GM21576 (cell line): ENCODE results near the gene ST6GAL1.
"Not testable (repeated sequence)": the region's sequence is repeated elsewhere in the genome, so short reads cannot be mapped to it uniquely, and the experiment has no call there.

Source experiments
- ATAC-seq: cut with Tn5 transposase; IDR thresholded peaks from one replicate; pipeline ENCODE4 v1.9.1; 2021; ENCODE audit warnings: mild to moderate bottlenecking, moderate library complexity; ENCODE audit not compliant: unreplicated experiment

The ST6GAL1 gene

DNA sequence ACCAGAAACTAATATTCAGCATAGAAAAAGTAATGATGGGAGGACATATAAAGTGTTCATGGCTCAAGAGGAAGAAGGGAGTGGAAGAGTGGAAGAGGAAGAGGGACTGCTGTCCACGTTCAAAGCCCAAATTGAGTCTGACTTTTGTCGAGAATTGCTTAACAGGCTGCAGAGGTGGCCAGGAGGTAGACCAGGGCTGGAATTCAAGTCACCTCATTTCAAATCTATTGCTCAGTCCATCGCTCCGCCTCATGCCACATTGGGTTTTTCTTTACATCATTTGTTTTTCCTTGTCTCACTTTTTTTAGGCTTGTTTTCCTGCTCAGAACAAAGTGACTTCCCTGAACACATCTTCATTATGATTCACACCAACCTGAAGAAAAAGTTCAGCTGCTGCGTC is 112.0 kb downstream of the ST6GAL1 start:
- no peak for ATAC-seq

DNA sequence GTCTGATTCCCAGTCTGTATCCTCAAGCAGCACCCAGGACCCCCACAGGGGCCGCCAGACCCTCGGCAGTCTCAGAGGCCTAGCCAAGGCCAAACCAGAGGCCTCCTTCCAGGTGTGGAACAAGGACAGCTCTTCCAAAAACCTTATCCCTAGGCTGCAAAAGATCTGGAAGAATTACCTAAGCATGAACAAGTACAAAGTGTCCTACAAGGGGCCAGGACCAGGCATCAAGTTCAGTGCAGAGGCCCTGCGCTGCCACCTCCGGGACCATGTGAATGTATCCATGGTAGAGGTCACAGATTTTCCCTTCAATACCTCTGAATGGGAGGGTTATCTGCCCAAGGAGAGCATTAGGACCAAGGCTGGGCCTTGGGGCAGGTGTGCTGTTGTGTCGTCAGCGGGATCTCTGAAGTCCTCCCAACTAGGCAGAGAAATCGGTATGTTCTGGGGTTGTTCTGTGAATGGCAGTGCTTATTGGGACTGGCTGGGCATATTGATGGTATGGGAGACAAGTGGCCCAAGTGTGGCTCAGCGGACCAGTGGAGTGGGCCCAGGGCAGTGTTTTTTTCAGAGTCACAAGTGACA is 112.6 kb downstream of the ST6GAL1 start:
- ATAC-seq = no peak

DNA sequence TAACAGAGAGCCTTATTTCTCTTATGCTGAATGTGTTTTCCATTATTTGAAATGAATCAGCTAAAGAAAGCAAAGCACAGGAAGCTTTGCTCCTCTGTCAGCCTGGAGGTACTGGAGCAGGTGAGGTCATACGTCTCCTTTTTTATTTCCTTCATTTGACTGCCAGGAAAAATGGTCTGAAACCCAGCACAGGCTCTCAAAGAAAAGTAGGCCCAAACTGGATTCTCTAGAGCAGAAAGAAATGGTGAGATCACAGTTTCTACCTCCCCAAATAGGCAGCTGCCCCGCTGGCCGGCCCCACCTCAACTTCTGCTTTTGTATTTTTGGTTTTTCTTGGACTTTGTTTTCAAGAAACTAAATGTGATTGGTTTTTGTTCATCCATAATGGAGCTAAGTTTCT is 113.9 kb downstream of the ST6GAL1 start:
- ATAC-seq = peak; percentile 61

DNA sequence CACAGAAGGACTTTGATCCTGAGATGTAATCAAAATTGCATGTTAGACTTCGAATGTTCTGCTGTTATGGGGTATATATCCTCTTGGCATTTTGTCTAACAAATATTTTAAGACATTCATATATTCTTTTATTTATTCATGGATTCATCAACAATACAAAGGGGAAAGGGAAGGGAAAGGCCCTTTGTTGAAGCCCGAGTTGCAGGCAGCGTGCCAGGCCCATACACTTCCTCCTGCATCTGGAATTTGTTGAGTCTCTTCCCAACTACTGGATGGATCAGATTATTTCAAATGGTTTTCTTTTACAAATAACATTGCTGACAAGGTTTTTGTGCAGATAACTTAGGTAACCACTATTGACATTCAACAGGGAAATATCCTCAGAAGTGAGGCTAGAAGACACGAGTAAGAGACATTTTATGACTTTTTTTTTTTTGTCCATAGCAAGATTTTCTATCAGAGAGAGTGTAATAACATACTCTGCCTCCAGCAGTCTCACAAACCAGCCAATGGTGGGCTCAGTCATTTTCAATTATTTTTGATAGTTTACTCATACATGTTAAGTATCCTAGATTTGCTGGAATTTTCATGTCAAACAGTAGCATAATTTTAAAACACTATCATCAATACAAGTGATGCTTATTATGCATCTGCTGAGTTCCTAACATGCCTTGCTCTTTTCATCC is 114.7 kb downstream of the ST6GAL1 start:
- no peak for ATAC-seq

DNA sequence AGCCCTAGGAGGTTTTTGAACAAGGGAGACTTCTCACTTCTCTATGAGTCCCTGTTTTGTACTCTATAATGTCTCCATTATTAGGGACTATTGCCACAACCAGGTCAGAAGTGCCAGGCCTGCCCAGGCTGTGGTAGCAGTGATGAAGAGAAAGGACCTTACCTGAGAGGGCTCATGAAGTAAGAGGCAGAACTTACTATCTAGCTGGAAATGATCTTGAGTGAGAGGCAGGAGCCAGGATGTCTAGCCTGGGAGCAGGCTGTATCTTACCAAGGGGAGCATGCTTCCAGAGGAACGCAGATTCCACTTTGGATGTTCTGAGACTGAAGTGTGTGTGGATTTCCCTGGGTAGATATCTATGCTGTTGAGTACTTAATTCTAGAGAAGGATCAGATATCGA is 115.7 kb downstream of the ST6GAL1 start:
- ATAC-seq = no peak

DNA sequence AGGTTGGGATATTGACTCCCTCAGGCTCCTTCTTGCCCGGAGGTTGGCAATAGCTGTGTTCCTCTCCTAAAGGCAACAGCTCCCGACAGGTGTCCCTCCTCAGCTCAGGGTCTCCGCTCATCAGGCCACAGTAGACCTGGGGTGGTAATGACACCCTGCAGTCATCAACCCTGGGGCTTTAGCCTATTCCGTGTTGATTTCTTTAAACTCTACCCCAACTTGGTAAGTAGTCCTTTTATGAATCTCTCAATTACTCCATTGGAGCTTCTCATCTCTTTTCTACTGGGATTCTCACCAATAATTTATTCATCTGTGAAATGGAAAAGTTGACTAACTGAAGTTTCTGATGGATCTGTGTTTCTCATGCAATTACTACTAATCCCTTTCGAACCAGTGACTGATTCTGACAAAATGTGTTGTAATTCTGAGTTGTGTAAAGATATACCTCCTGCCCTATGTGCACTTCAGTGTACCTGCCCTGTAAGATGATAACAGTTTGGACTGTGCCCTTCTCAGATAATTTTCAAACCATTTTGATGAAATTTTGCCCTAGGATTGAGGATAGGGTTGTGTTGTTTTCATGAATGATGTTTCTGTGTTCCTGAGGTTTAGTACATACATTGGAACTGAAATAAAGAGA is 119.3 kb downstream of the ST6GAL1 start:
- no peak for ATAC-seq

DNA sequence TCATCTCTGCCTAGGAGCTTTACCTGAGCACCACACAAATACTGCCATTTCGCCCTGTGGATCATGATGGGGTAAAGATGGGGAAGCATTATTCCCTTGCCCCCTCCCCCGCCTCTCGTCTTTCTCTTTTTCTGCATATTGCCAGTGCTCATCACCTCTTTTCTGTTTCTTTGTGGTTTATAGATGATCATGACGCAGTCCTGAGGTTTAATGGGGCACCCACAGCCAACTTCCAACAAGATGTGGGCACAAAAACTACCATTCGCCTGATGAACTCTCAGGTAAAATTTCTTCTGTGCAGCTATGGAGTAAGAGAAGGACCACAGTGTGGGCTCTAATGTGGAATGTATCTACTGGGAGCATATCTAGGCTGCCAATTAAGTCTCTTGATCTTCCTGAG is 120.7 kb downstream of the ST6GAL1 start:
- ATAC-seq = no peak

DNA sequence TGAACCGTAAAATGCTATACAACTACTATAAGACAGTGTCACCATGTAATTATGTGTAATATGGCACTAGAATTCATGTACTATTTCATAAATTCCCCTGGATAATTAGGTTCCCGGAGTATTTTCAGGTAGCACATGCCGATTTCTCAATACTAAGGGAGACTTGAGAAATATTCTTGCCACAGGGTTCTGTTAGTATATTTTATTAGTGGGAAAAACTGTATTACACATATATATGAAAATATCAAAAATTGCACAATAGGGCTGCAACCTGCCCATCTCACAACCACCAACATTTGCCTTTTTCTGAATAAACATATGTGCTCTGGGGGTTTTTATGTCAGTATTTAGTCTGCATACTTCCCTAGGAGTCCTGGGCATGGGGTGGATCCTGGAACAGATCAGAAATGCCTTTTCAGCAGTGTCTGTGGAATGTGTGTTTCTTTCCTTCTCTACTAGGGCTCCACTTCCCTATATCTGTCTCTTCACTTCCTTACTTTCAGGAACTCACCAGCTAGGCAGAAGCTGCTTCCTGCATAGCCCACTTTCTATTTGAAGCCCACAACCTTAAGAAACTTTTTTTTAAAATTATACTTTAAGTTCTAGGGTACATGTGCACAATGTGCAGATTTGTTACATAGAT is 121.5 kb downstream of the ST6GAL1 start:
- ATAC-seq = no peak

DNA sequence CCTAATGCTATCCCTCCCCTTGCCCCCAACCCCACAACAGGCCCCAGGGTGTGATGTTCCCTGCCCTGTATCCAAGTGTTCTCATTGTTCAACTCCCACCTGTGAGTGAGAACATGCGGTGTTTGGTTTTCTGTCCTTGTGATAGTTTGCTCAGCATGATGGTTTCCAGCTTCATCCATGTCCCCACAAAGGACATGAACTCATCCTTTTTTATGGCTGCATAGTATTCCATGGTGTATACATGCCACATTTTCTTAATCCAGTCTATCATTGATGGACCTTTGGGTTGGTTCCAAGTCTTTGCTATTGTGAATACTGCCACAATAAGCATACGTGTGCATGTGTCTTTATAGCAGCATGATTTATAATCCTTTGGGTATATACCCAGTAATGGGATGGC is 122.1 kb downstream of the ST6GAL1 start:
- ATAC-seq = not testable (repeated sequence)

DNA sequence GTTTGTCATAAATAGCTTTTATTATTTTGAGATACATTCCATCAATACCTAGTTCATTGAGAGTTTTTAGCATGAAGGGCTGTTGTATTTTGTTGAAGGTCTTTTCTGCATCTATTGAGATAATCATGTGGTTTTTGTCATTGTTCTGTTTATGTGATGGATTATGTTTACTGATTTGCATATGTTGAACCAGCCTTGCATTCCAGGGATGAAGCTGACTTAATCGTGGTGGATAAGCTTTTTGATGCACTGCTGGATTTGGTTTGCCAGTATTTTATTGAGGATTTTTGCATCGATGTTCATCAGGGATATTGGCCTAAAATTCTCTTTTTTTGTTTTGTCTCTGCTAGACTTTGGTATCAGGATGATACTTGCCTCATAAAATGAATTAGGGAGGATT is 124.1 kb downstream of the ST6GAL1 start:
- not testable (repeated sequence) for ATAC-seq

DNA sequence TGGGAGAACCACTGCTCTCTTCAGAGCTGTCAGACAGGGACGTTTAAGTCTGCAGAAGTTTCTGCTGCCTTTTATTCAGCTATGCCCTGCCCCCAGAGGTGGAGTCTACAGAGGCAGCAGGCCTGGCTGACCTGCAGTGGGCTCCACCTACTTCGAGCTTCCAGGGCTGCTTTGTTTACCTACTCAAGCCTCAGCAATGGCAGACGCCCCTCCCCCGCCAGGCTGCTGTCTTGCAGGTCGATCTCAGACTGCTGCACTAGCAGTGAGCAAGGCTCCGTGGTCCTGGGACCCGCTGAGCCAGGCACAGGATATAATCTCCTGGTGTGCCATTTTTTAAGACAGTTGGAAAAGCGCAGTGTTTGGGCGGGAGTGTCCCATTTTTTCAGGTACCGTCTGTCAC is 127.5 kb downstream of the ST6GAL1 start:
- not testable (repeated sequence) for ATAC-seq

DNA sequence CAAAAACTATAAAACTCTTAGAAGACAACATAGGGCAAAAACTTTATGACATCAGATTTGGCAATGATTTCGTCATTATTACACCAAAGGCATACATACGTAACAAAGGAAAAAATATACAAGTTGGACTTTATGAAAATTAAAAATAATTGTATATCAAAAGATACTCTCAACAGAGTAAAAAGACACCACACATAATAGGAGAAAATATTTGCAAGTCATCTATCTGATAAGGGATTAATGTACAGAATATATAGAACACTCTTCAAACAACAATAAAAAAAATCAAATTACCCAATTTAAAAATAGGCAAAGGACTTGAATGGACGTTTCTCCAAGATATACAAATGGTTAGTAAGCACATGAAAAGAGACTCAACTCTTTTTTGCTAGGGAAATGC is 131.4 kb downstream of the ST6GAL1 start:
- no peak for ATAC-seq

DNA sequence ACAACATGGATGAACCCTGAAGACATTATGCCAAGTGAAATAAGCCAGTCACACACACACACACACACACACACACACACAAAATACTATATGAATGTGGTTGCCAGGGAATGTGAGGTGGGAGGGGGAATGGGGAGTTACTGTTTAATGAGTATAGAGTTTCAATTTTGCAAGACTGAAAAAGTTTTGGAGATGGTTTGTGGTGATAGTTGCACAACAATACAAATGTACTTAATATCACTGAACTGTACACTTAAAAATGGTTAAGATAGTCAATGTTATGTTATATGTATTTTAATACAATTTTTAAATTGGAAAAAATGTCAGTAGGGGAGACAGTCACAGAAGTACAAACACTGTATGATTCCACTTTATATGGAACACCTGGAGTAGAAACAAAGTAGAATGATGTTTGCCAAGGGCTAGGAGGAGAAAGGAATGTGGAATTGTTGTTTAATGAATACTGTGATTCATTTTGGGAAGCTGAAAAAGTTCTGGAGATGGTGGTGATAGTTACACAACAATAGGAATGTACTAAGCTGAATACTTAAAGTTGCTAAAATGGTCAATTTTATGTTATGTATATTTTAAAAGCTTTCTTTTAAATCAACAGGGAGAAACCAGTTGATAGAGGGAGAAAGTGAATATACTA is 132.3 kb downstream of the ST6GAL1 start:
- ATAC-seq = no peak

DNA sequence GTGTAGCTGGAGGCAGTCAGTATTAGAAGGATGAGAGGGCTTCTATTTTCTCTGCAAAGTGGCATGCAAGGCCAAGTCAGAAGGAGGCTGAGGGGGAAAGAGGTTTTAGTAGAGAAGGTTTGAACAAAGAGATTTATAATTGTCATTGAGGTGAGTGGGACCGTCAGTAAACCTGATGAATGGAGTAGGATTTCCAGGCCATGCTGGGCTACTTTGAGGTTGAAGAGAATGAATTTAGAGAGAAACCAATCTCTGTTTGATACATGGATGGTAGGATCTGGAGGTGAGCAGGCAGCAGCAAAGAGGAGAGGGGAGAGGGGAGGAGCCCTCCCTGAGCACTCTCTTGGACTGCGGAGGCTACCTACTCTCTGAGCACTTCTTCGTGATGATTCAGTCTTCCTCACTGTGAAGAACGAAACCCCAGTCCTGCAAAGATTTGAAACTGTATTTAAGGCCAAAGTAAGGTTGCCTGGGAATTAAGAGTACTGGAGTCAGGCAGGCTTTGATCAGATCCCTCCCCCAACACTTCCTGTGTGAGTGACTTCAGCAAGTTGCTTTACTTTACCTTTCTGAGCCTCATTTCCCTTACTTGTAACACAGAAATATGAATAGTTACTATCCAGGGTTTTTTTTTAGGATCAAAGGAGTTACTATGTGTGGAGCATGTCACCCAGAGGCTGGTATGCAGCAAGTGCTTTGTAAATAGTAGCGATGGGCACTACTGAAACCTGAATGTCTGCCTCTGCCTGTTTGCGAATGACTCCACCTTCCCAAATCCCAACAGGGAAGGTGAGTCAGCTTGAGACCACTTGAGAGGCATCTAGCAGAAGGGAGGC is 133.2 kb downstream of the ST6GAL1 start:
- no peak for ATAC-seq

DNA sequence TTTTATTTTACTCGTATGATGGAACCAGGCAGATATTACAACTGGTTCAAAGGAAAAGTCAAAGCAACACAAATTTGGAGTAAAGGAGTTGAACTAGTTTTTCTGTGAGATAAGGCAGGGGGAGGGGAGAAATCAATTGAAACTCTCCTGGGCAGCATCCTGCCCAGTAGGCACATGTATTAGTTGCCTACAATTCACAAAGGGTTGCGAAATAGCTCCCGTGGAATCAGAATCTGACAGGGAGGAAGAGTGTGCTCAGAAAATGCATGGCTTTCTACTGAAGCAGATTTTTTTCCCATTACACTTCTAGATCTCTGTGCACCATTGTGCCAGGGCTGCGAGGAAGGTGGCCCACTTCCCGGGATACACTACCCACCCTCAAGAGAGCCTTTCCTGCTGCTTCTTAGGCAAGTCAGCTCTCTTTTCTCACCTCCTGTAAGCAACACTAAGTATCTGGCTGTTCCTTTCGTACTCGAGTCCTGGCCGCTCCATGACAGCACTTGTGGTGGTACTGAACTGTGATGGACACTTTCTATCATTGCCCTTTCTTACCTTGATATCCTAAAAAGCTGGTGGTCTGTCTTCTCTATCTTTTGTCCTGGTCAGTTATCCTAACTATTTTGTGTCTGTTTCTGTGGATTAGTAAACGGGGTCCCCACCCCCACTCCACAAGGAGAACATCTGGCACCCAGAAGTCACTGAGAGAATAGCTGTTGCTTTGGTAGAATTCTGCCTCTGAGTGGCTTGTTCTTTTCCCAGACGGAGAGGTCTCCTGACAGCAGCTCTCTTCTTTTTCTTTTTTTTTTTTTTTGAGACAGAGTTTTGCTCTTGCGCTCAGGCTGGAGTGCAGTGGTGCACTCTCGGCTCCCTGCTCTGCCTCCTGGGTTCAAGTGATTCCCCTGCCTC is 134.1 kb downstream of the ST6GAL1 start:
- ATAC-seq = peak; percentile 6

DNA sequence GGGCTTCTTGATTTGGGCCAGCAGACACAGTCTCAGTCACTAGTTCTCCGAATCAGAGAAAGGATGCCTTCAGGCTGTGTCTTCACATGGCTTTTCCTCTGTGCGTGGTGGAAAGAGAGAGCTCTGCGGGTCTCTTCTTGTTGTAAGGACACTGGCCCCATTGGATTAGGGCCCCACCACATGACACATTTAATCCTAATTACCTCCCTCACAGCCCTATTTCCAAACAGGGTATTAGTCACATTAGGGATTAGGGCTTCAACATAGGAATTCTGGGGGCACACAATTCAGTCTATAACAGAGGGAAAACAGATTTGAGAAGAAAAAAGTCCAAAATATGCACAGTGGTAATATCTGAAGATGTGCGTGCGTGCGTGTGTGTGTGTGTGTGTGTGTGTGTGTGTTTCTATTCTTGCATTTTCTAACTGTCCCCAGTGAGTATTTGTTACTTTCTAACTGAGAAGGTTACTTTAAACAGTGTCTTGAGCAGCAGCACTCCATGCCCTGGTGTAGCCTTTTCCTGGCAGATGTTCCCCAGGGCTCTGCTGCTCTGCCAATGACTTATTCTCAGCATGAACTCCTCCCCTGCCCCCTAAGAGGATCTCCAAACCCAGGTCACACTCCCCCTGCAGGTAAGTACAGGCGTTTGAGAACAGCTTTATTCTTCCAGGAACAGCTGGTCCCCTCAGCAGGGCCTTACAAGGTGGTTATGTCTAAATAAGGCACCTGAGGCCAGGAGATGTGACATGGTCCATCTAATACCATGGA is 136.1 kb downstream of the ST6GAL1 start:
- no peak for ATAC-seq

DNA sequence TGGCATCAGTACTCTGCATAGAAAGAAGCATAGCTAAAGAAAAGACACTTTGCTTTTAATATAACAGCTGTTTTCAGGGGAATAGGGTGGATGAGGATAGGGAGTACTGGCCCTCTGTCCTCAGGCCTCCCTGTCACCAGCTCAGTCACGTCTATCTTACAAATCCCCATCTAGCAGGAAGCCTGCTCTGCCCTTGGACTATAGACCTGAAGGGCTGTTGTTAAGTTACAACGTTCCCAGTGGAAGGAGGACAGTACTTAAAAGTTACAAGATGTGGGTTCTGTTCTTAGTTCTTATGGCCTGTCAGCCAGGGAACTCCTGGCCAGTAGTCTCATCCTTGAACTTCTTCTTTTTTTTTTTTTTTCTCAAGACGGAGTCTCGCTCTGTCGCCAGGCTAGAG is 138.5 kb downstream of the ST6GAL1 start:
- ATAC-seq = no peak

DNA sequence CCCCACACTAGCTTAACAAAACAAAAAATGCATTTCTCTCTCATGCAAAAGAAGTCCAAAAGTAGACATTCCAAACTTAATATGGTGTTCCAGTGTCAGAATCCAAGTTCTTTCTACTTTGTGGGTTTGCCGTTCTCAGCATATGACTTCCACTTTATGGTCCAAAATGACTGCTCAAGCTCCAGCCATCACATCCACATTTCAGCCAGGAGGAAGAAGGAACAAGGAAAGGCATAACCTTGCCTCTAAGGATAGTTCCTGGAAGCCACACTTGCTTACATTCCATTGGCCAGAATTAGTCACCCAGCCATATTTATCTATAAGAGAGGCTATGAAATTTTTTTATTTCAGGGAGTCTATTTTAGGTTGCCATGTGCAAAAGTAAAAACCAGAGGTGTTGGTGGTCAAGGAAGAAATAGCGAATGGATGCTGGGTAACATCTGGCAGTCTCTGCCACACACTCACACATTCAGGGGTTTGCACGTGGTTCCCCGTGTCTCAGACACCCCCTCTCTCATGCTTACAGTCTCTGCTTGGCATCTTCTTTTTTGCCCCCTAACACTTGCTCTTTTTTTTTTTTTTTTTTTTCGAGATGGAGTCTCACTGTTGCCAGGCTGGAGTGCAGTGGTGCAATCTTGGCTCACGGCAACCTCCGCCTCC is 139.7 kb downstream of the ST6GAL1 start:
- no peak for ATAC-seq
